HG02610 (cell line): Measurements from ENCODE around the gene HSPB6.

ENCODE experiments used
- ATAC-seq: cut with Tn5 transposase; IDR thresholded peaks from one replicate; pipeline ENCODE4 v1.9.1; 2021; ENCODE audit warnings: mild to moderate bottlenecking, moderate library complexity; ENCODE audit not compliant: unreplicated experiment

Gene HSPB6

DNA sequence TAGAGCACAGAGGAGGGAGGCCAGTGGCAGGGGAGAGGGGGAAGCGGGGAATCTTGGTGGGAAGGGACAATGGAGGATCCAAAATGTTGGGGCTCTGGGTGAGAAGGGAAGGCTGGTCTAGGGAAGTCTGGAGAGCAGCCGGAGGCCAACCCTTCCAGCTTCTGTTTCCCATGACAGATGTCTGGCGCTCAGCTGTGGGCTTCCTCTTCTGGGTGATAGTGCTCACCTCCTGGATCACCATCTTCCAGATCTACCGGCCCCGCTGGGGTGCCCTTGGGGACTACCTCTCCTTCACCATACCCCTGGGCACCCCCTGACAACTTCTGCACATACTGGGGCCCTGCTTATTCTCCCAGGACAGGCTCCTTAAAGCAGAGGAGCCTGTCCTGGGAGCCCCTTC lies 10.3 kb downstream of the HSPB6 start:
- no peak for ATAC-seq

DNA sequence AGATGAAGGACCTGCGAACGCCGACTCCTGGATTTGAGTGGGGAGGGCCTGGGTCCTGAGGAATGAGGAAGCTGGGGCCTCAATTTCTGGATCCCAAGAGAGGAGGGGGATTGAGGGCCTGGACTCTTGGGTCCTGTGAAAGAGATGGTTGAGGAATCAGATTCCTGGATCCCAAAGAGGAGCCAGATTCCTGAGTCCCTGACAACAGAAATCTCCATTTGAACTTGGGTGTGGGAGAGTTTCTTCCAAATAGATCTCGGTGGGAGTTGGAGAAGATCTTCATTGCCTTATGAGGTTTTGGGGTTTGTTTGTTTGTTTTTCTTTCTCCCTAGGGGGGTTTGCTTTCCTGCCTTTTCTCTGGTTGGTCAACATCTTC lies 10.8 kb downstream of the HSPB6 start:
- no peak for ATAC-seq

DNA sequence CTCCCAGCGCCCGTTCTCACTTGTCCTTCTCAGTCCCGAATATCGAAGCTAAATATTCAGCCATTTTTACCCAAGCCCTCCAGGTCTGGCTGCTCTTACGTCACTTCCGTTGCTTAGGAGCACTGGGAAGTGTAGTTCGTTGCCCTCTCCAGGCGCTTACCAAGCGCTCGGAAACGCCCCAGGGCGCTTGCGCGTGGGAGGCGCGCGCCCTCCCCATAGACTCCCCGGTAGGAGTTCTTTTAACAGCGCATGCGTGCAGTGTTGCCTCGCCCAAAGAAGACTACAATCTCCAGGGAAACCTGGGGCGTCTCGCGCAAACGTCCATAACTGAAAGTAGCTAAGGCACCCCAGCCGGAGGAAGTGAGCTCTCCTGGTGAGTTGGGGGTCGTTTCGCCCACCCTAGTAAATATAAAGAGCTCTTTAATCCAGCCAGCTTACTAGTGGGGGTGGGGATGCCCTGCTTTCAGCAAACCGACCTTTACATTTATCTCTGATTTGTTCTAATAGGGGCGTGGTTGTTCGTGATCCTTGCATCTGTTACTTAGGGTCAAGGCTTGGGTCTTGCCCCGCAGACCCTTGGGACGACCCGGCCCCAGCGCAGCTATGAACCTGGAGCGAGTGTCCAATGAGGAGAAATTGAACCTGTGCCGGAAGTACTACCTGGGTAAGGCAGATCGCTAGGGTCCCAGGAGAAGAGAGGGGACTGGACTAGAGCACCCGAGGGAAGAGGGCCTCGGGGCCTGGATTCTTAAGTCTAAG lies 11.3 kb downstream of the HSPB6 start, which contains the start of the genes PSENEN and U2AF1L4:
PSENEN (plus strand) TSS at position 324 of the 759 bp plus-strand sequence; CDS start at position 604, 280 bp downstream.
U2AF1L4 (minus strand) TSS at position 91 of the 759 bp plus-strand sequence; CDS start at position 64, 27 bp downstream.
- ATAC-seq, result peak; percentile 39

DNA sequence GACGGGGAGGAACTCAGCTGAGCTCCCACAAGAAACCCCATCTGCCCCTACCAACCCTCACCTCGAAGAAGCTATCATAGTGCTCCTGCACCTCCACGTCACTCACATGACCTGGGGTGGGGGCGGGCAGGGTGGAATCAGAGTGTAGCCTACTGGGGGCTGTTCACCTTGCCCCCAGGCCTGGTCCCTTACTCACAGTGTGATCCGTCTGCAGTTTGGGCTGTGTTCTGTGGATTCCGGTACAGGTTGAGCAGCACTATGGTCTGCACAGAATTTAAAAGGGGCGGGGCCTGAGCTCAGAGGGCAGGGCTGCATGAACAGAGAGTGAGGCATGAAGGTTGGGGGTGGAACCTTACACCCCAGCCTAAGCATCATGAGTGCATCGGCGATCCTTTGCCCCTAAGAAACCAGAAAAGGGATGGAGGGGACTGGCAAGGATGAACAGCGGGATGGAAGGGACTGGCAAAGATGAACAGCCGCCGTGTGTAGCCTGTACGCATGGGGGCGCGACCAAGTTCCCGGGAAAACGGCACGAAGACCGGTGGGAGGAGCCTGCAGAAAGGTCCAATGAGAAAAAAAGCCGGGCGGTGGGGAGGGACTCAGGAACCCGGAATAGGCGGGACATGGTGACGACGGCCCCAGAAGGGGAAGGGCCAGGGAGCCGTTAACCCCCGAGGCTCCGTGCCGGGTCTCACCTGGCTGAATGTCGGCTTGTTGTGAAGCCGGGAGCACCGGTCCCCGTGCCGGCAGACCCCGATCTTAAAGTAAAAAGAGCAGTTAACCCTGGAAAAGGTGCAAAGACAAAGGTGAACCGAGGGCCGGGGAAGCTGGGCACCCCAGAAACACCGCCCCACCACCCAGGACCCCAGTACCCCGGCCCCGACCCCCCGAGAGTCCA lies 12.2 kb downstream of the HSPB6 start:
- peak; percentile 30 for ATAC-seq

DNA sequence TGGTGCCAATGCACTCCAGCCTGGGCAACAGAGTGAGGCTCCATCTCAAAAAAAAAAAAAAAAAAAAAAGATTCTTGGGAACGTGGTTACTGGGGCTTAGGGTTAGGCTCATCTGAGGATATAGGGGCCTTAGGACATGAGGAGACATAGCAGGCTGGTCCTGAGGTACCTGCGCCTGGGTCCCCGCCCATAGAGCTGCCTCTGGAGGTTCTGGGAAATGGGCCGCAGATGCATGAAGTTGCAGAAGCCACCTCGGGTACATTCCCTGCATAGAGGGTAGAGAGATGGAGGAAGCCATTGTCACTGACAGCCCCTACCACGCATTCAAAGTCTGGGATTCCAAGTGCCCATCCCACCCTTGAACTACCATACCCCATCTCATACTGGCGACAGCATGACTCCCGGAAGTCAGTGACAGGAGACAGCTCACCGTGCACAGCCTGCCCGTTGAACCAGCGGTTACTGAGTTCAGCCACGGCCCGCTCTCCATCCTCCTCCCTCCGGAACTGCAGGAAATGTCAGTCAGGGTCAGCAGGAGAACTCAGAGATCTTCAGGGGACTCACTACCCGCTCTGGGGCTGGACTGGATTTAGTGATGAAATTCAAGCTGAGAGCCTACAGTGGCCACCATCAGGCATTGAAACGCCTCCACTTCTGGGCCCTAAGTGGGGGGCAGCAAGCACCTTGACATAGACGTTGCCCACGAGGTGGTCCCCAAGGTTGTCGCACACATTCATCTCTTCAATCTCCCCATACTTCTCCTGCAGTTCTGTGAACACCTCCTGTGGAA lies 13.0 kb downstream of the HSPB6 start:
- ATAC-seq, result no peak

DNA sequence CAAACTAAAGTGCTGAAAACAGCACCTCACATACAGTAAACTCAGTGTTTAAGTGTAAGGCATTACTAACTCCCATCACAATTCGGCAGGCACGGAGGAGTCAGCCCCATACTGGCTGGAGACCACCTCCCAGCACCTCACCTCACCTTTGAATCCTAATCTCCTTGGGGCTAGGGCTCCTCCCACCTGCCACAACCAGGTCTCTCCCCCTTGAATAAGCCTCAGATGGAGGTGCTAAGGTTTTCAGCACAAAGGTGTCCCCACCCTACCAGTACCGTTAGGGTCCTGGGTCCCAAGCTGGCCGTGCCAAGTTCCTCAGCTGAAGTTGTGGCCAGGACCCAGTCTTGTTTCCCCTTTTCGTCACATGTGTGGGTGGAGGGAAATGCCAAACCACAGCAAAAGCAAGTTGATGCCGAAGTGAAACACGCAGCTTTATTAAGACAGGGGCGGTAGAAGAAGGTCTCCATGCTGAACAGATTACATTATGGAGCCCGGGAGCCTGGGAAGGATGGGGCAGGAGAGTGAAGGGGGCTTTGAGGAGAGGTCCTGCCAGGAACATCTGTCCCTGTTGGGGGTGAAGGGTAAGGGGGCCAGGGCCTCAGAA lies 14.6 kb downstream of the HSPB6 start, which contains the start of gene IGFLR1:
IGFLR1 (minus strand) TSS at position 332 of the 604 bp plus-strand sequence. CDS start 1,272 bp downstream, outside the sequence.
- no peak for ATAC-seq

DNA sequence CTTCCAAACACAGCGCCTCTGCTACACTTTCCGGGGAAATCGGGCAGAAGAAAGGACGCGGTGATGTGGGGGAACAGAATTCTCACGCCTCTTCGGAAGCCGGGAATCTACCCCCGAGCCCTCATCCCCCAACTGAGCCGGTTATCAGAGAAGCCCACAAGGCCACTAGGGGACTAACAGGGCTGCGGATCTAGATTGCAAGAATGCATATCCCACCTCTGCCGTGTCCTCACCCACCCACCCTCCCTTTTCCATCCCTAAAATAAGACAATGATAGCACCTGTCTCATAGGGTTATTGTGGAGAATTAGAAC lies 15.7 kb downstream of the HSPB6 start:
- ATAC-seq, result no peak

DNA sequence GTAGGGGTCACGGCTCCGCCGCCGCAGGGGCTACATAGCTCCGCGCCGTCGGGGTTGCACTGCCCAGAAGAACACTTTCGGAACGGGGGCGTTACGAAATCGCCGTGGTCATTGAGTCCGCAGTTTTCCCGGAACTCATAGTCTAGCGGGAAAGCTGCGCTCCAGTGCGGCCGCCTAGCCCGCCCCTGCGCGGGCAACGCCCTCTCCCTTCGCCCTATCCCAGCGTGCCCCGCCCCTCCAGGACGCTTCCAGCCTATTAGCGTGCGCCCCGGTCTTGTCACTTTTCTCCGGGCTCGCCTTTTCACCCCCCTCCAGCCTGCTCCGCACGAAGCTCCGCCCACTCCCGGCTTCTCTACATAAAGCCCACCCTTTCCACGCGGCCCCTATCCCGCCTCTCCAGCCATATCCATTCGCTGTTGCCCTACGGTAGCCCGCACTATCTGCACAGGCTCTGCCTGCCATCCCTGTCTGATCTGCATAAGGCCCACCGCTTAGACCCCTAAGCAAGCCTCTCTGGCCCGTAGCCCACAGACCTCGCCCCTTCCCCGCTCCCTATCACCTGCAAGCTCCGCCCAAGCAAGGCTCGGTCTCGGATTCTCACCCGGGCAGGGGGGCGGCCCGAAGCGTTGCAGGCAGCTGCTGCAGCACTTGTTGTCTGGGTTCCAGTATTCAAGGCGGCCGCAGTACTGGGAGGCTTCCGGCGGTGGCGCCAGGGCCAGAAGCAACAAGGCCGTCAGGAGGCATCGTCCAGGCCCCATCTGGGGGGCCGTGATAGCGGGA lies 16.2 kb downstream of the HSPB6 start:
- peak; percentile 66 for ATAC-seq

DNA sequence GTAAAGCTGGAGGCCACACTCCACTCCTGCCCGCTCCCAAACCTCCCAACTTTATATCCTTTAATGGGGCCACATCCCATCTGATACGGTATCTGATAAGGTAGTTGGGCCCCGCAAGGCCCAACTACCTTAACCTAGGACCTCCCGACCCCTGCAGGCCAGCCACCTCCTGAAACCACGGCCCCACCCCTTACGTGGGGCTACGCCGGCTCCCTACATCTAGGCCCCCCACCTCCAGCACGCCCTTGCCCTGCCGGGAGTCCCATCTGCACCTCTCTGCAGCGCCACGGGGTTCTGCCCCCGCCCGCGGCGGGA lies 16.8 kb downstream of the HSPB6 start:
- peak; percentile 15 for ATAC-seq

DNA sequence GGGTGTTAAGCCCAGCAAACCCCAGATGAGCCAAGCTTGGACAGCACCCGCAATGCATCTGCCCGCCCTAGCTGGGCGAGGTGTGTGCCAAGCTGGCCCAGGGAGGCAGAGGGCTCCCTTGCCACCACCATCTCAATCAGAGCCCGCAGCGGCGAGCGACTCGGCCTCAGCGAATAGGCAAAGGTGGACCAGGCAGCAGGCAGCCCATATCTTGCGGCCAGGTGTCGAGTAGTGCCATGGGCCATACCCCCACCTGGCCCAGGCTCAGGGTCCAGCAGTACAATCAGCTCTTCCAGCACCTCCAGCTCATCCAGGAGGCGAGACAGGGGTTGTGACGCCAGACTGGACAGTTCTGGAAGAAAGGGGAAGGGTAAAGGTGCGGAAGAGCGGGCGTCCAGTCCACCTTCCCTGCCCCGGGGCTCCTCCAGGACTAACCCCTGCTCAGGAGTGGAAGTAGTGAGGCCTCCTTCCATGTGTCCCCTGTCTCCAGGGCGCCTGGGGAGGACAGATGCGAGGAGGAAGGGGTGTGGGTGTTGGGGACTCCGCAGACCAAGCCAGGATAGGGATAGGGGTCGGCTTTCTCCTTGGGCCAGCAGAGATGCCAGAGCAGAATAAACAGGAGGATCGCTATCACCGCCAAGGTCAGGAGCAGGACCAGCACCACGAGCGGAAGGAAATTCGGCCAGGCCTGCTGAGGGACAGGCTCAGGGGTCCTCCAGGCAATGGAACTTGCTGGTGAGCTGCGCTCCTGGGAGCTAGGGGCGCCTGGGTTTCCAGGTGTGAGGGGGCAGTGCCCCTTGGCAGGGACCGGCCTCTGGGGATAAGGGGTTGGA lies 17.3 kb downstream of the HSPB6 start:
- ATAC-seq, result no peak

DNA sequence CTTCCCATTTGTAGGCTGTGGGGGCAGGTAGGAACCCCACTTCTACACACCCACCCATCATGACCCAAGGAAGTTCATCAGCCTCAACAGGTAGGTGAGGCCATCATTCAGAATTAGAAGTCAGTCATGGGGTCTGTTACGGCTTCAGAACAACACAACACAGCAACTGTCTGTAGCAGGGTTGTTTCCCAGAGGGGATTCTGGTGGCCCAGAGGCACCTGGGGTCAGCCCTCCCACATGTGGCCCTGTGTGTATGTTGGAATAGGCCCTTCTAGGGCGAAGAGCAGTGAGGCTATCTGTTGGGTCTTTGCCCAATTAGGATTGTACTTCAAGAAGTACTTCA lies 18.0 kb downstream of the HSPB6 start:
- ATAC-seq, result no peak

DNA sequence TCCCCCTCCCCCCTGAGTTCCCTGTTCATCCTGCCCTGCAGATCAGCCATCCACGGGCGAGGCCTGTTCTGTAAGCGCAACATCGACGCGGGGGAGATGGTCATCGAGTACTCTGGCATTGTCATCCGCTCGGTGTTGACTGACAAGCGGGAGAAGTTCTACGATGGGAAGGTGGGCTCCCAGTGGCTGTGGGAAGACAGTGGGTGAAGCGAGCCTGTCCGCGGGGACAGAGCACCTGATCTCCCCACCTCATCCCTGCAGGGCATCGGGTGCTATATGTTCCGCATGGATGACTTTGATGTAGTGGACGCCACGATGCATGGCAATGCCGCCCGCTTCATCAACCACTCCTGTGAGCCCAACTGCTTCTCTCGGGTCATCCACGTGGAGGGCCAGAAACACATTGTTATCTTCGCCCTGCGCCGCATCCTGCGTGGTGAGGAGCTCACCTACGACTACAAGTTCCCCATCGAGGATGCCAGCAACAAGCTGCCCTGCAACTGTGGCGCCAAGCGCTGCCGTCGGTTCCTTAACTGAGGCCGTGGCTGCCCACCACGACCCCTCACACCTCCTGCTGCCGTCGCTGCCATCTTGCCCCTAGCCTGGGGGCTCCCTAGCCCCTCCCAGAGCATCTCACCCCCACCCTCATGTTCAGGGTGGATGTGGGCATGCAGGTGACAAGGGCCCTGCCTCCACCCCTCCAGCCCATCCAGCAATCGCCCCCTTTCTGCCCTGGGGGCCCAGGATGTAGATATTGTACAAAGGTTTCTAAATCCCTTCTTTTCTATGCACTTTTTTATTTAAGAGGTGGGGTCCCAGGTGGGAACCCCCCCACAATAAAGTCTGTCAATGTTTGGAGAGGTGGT lies 18.6 kb downstream of the HSPB6 start:
- no peak for ATAC-seq

DNA sequence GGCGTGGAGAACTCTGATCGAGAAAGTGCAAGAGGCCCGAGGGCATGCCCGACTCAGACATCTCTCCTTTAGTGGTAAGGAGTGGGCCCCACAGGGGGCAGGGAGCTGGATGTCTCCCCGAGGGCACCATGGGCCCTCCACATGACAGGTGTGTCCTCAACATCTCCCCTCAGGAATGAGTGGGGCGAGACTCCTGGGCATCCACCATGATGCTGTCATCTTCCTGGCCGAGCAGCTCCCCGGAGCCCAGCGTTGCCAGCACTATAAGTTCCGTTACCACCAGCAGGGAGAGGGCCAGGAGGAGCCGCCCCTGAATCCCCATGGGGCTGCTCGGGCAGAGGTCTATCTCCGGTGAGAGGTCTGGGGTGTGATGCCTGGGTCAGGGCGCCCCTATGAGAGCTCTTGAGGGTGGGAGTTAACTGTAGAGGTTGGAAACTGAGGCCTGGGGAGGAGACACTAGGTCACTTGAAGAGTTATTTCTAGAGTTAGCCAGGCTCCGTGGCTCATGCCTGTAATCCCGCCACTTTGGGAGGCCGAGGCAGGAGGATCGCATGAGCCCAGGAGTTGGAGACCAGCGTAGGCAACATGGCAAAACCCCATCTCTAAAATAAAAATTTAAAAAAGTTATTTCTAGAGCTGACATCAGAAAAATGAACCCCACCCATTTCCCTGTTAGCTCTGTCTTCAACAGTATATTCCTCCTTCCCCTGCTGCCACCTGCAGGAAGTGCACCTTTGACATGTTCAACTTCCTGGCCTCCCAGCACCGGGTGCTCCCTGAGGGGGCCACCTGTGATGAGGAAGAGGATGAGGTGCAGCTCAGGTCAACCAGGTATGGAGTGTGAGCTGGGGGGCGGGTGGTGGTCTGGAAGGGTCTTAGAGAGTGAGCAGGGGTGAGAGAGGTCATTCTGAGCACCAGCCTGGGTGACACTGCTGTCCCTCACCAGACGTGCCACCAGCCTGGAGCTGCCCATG lies 19.6 kb downstream of the HSPB6 start:
- no peak for ATAC-seq

DNA sequence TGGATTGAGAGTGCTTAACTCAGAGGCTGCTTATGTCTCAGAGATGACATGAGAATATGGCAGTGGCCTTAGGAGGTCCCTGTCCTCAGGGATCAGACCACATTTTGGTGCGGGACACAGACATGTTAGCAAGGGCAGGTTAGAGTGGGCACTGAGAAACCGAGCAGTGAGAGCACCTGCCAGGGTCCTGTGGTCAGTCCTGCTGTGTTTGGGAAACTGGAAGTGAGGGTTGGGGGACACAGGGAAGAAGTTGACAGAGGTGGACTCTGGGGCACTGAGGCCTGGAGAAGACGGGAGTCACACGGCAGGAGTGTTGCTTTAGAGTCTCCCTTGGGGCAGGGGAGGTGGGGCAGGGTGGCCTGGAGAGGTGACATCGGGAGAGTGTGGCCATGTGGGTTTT lies 21.9 kb downstream of the HSPB6 start:
- no peak for ATAC-seq

DNA sequence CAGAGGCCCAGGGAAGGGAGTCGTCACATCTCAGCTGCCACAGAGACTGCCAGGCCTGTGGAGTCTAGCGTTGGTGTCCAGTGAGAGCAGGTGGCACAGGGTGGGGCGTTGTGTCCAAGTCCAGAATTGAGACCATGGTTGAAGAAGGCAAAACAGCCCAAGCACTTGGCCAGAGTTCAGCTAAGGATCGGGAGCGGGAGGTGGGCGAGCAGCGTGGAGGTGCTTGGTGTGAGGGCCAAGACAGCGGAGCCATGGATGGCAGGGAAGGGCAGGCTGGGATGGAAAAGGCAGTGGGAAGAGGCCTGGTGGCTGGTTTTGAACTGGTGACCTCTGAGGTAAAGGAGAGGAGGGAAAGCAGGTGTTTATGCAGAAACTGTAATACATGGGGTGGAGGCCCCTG lies 22.6 kb downstream of the HSPB6 start:
- ATAC-seq, result no peak

DNA sequence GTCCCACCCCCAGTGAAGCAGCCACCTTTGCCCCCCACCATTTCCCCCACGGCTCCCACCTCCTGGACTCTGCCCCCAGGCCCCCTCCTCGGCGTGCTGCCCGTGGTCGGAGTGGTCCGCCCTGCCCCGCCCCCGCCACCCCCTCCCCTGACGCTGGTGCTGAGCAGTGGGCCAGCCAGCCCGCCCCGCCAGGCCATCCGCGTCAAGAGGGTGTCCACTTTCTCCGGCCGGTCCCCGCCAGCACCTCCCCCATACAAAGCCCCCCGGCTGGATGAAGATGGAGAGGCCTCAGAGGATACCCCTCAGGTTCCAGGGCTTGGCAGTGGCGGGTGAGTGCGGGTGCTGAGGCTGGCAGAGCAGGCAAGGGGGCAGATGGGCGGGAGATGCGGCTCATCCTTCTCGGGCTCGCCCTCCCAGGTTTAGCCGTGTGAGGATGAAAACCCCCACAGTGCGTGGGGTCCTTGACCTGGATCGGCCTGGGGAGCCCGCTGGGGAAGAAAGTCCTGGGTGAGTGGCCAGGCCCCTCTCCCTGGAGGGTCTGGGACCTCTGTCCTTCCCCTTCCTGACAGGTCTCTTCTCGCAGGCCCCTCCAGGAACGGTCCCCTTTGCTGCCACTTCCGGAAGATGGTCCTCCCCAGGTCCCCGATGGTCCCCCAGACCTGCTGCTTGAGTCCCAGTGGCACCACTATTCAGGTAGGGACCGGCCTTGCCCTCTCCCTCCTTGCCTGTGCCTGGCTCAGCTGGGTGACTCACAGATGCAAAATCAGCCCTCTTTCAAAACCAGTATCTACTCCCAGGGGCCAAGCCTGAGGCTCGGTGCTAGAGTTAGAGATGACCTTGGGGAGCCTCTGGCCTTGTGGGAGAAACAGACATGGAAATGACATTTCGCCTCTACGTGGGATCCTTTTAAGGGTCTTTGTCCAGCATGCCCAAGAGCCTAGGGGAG lies 23.4 kb downstream of the HSPB6 start:
- no peak for ATAC-seq
